ENCODE data around the gene AJAP1. TPM values are rescaled to one million over a fixed set of nuclear protein-coding genes. Genes with fewer than 3 reads are reported as not detected.

The AJAP1 gene
- total RNA-seq, 1 experiment from 2014 or later = not detected

DNA sequence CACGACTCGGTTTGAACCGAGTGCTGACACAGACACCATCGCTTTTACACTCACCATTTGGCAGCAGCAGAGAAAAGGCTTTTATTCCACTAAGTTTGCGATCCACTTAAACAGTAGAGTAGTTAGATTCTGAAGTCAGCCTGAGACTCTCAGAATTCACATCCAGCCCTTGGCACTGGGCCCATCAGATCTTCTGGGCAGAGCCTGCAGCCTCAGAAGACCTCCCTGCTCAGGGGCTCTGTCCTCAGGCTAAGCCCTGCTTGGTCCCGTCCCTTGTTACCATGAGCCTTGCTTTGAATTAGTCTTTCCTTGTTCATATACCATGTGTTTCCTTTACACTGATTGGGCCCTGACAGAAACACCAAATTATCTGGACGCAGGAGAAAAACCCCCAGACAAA, 41.4 kb upstream of the AJAP1 start:
- Histone ChIP-seq H3K4me2 (no peak overlapping the region), H3K9me2 (ENCODE audit: insufficient read depth) (no peaks in the 10 kb centered on the region), H3K4me1 (replicated peaks; ENCODE audit: insufficient read depth) (no peaks in the 10 kb centered on the region), H4K20me1 (ENCODE audit: insufficient read depth) (no peaks in the 10 kb centered on the region), H3K4me3 (no peak overlapping the region), H3K9me3 (ENCODE audit: insufficient read depth, low read depth) (no peaks in the 10 kb centered on the region), H3K79me2 (ENCODE audit: low read depth) (no peaks in the 10 kb centered on the region), H3F3A (ENCODE audit: insufficient read depth, low read depth) (no peaks in the 10 kb centered on the region), H2AFZ (no peak overlapping the region), H3K27ac (no peak overlapping the region), H3K27me3 (ENCODE audit: insufficient read depth, low read depth) (peaks cover 47% of the 10 kb centered on the region), H3K36me3 (ENCODE audit: low read depth) (no peaks in the 10 kb centered on the region)
- DNase-seq = no peak
- intact Hi-C loops (cut with micrococcal nuclease; ENCODE audit: unreplicated experiment) = no loop called here
- CTCF ChIA-PET = no interaction called here
- POLR2A ChIA-PET (ENCODE audit: unreplicated experiment) = no interaction called here
- no peak for TF ChIP-seq EZH2 (IDR thresholded peaks at IDR 0.05; ENCODE audit: low read depth)
- TF ChIP-seq, protein P1, sequence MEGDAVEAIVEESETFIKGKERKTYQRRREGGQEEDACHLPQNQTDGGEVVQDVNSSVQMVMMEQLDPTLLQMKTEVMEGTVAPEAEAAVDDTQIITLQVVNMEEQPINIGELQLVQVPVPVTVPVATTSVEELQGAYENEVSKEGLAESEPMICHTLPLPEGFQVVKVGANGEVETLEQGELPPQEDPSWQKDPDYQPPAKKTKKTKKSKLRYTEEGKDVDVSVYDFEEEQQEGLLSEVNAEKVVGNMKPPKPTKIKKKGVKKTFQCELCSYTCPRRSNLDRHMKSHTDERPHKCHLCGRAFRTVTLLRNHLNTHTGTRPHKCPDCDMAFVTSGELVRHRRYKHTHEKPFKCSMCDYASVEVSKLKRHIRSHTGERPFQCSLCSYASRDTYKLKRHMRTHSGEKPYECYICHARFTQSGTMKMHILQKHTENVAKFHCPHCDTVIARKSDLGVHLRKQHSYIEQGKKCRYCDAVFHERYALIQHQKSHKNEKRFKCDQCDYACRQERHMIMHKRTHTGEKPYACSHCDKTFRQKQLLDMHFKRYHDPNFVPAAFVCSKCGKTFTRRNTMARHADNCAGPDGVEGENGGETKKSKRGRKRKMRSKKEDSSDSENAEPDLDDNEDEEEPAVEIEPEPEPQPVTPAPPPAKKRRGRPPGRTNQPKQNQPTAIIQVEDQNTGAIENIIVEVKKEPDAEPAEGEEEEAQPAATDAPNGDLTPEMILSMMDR (conservative IDR thresholded peaks at IDR 0.05) = no peak
- no TSS peak for BruUV-seq (replicated peaks)

DNA sequence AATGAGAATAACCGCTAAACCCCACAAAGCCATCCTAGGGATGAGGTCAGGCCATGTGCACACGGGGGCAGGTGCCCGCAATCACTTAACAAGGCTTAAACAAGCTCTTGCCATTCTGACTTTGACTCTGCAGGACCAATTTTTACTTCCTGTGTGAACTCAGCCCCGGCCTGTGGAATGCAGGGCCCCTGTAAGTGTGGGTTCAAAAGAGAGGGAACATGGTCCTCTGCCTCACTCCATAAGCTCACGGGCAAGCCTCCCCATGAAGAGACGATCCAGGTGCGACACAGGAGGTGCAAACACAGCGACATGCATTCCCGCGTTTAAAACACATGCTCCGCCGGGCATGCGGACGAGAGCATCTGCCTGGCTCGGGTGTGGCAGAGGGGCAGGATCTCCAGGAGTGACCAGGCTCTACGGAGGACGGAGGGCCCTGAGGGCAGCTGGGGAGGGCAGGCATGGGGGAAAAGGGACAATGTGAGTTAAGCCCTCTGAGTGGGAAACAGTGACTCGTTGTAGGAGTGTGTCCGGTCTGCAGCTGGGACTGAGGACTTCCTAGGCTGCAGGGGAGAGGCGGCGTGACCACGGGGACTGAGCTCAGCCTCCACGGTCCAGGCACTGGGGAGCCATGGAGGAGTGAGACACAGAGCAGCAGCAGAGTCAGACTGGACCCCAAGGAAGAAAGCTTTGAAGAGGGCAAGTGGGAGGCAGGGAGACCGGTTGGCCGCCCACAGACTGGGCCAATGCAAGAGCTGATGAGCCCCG, 40.6 kb upstream of the AJAP1 start:
- TF ChIP-seq, protein P1 (conservative IDR thresholded peaks at IDR 0.05) = no peak
- Histone ChIP-seq H3K9me3 (ENCODE audit: insufficient read depth, low read depth) (no peaks in the 10 kb centered on the region), H3K27me3 (ENCODE audit: insufficient read depth, low read depth) (peaks cover 47% of the 10 kb centered on the region), H4K20me1 (ENCODE audit: insufficient read depth) (no peaks in the 10 kb centered on the region), H3K4me3 (no peak overlapping the region), H3K36me3 (ENCODE audit: low read depth) (no peaks in the 10 kb centered on the region), H3K9me2 (ENCODE audit: insufficient read depth) (no peaks in the 10 kb centered on the region), H3K79me2 (ENCODE audit: low read depth) (no peaks in the 10 kb centered on the region), H3K4me1 (replicated peaks; ENCODE audit: insufficient read depth) (no peaks in the 10 kb centered on the region), H3K4me2 (no peak overlapping the region), H3F3A (ENCODE audit: insufficient read depth, low read depth) (no peaks in the 10 kb centered on the region), H3K27ac (no peak overlapping the region), H2AFZ (no peak overlapping the region)
- intact Hi-C loops (cut with micrococcal nuclease; ENCODE audit: unreplicated experiment) = no loop called here
- no peak for DNase-seq
- ChIA-PET CTCF (no interaction called here), POLR2A (ENCODE audit: unreplicated experiment) (no interaction called here)
- no TSS peak for BruUV-seq (replicated peaks)

DNA sequence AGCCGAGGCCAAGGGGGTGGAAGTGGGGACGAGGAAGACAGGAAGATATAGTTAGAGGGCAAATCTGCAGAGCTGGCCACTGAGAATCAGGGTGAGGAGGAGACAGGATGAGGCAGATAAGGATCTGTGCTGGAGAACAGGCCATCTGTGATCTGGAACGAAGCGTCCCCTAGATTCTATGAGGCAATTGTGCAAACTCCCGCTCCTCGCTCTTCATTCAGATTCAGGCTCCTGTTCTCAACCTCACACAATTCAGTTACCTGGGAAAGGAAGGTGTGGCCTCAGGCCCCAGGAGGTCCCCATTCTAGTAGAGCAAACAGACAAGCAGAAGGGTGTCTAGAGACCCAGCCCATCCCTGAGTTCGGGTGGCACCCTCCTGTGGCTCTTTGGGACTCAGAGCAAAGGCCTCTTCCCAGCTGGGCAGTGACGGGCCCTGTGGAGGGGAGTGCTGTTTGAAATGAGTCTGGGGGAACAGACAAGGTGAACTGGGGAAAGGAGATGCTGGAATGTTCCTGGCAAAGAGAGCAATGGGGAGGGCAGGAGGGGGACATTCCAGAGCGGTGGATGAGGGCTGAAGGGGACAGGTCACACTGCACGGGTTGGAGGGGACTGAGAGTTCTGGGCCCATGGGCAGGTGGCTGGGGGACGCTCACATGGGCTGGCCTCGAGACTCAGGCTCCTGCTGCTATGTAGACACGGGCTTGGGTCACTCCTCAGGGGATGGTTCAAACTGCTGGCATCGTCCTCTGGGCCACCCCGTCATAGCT, 39.9 kb upstream of the AJAP1 start:
- Histone ChIP-seq H3K36me3 (ENCODE audit: low read depth) (no peaks in the 10 kb centered on the region), H3K4me3 (no peak overlapping the region), H3K27ac (no peak overlapping the region), H2AFZ (no peak overlapping the region), H3K4me2 (no peak overlapping the region), H3K79me2 (ENCODE audit: low read depth) (no peaks in the 10 kb centered on the region), H3K9me2 (ENCODE audit: insufficient read depth) (no peaks in the 10 kb centered on the region), H3F3A (ENCODE audit: insufficient read depth, low read depth) (no peaks in the 10 kb centered on the region), H4K20me1 (ENCODE audit: insufficient read depth) (no peaks in the 10 kb centered on the region), H3K27me3 (ENCODE audit: insufficient read depth, low read depth) (peaks cover 47% of the 10 kb centered on the region), H3K9me3 (ENCODE audit: insufficient read depth, low read depth) (no peaks in the 10 kb centered on the region), H3K4me1 (replicated peaks; ENCODE audit: insufficient read depth) (no peaks in the 10 kb centered on the region)
- TF ChIP-seq, protein P1 (conservative IDR thresholded peaks at IDR 0.05) = no peak
- no peak for TF ChIP-seq EZH2 (IDR thresholded peaks at IDR 0.05; ENCODE audit: low read depth)
- CTCF ChIA-PET = no interaction called here
- no peak for DNase-seq
- BruUV-seq (replicated peaks) = no TSS peak
- POLR2A ChIA-PET (ENCODE audit: unreplicated experiment) = no interaction called here
- intact Hi-C loops (cut with micrococcal nuclease; ENCODE audit: unreplicated experiment) = no loop called here
